Fibroblast of pulmonary artery (primary cell): ENCODE measurements around the gene CLIC3.

Experiments used
- DNase-seq: peaks from one replicate; pipeline ENCODE4 v3.0.0-alpha.2; 2010; ENCODE audit warnings: low read depth
- H3K4me3 ChIP-seq: replicated peaks from 2 replicates; pipeline ENCODE4 v1.5.1; 2011; ENCODE audit warnings: low read depth, mild to moderate bottlenecking, control low read depth, low read length, moderate library complexity
- CTCF ChIP-seq: IDR thresholded peaks from 2 replicates; pipeline ENCODE4 v1.5.1; 2011; ENCODE audit warnings: mild to moderate bottlenecking, control low read depth, low read length, inconsistent platforms; ENCODE audit errors: missing control alignments

CLIC3 gene

GRCh38 chr9:137012694-137013570 lies 16.6 kb upstream of the CLIC3 start:
- H3K4me3 ChIP-seq: no peak overlapping the region
- no peak for TF ChIP-seq CTCF
- no peak for DNase-seq

GRCh38 chr9:137011907-137012675 lies 15.7 kb upstream of the CLIC3 start:
- TF ChIP-seq CTCF: no peak
- no peak overlapping the region for H3K4me3 ChIP-seq
- no peak for DNase-seq

- no peak for DNase-seq
- H3K4me3 ChIP-seq: no peak overlapping the region
- TF ChIP-seq CTCF: no peak
Measured at GRCh38 chr9:137011156-137011555, 14.8 kb upstream of the CLIC3 start.

GRCh38 chr9:137009938-137010732 lies 13.8 kb upstream of the CLIC3 start:
- TF ChIP-seq CTCF: no peak
- no peak for DNase-seq
- H3K4me3 ChIP-seq: no peak overlapping the region

- DNase-seq: no peak
- no peak for TF ChIP-seq CTCF
- H3K4me3 ChIP-seq: no peak overlapping the region
Measured at GRCh38 chr9:137009217-137009616, 12.8 kb upstream of the CLIC3 start.

GRCh38 chr9:137008312-137008711 lies 11.9 kb upstream of the CLIC3 start:
- DNase-seq: no peak
- no peak overlapping the region for H3K4me3 ChIP-seq
- no peak for TF ChIP-seq CTCF
